HL-60 (cell line): ENCODE data around the gene DNAAF3.

Source experiments
- DNase-seq, 2 experiments: peaks; one replicate each; pipeline ENCODE4 v3.0.0-alpha.2; 2010 to 2020; ENCODE audit warnings: low read depth in 1 of 2, low spot score in 1 of 2
- H3K27ac ChIP-seq: fragments of 250-450 bp; sonication (Bioruptor Pico); replicated peaks from 2 replicates; pipeline ENCODE4 v1.5.1; 2020; ENCODE audit warnings: mild to moderate bottlenecking, moderate library complexity
- H3K27me3 ChIP-seq: fragments of 250-450 bp; sonication (Bioruptor Pico); 2 replicates; pipeline ENCODE4 v1.5.1; 2021; ENCODE audit warnings: mild to moderate bottlenecking, moderate library complexity; ENCODE audit not compliant: insufficient read depth, poor library complexity, severe bottlenecking
- H3K4me3 ChIP-seq: replicated peaks from 2 replicates; pipeline ENCODE4 v1.5.1; 2011; ENCODE audit warnings: mild to moderate bottlenecking, control low read depth, low read length; ENCODE audit not compliant: insufficient read depth
- CTCF ChIP-seq: IDR thresholded peaks from one replicate; pipeline ENCODE4 v1.5.1; 2011; ENCODE audit warnings: low read length, control low read depth, inconsistent platforms; ENCODE audit not compliant: insufficient read depth
- GABPA ChIP-seq: IDR thresholded peaks from 2 replicates; pipeline ENCODE4 v1.6.1; 2012; ENCODE audit warnings: low read depth
- POLR2AphosphoS5 ChIP-seq: IDR thresholded peaks from 2 replicates; pipeline ENCODE4 v1.6.1; 2012; ENCODE audit warnings: low read depth
- REST ChIP-seq: IDR thresholded peaks from 2 replicates; pipeline ENCODE4 v1.6.1; 2012; ENCODE audit warnings: low read depth; ENCODE audit not compliant: insufficient replicate concordance
- SPI1 ChIP-seq: IDR thresholded peaks from 2 replicates; pipeline ENCODE4 v1.6.1; 2012; ENCODE audit warnings: low read depth, mild to moderate bottlenecking, borderline replicate concordance

The DNAAF3 gene

GRCh38 chr19:55199620-55200204 is 33.3 kb upstream of the DNAAF3 start:
- TF ChIP-seq SPI1 (no peak), GABPA (no peak), REST (no peak), POLR2AphosphoS5 (no peak), CTCF (no peak)
- H3K27ac ChIP-seq = no peak overlapping the region
- no peak for DNase-seq
- no peak overlapping the region for H3K4me3 ChIP-seq
- no peaks in the 10 kb centered on the region for H3K27me3 ChIP-seq

- H3K4me3 ChIP-seq = no peak overlapping the region
- DNase-seq = no peak
- H3K27me3 ChIP-seq = no peaks in the 10 kb centered on the region
- H3K27ac ChIP-seq = no peak overlapping the region
- TF ChIP-seq REST (peak; percentile 87), CTCF (no peak), GABPA (no peak)
Measured at GRCh38 chr19:55198651-55199050, 32.2 kb upstream of the DNAAF3 start.

GRCh38 chr19:55197528-55197927 is 31.1 kb upstream of the DNAAF3 start:
- Histone ChIP-seq H3K27ac (no peak overlapping the region), H3K27me3 (no peaks in the 10 kb centered on the region), H3K4me3 (no peak overlapping the region)
- DNase-seq = no peak
- TF ChIP-seq GABPA (no peak), REST (no peak), POLR2AphosphoS5 (no peak), SPI1 (no peak), CTCF (no peak)
